Skin of body (tissue), 2 donors: ENCODE data around the gene CD46. TPM values are rescaled to one million over a fixed set of nuclear protein-coding genes. Genes with fewer than 3 reads are reported as not detected.
A peak's percentile ranks its signal among the peaks of the same experiment; 100 is the strongest.

Source experiments
- DNase-seq: peaks from one replicate; lab custom pipeline; 2025; lab: John Stamatoyannopoulos, UW
- total RNA-seq: library from RNA; depleted of rRNA; stranded (reverse); fragments of >200 nt; gene quantifications from one replicate; pipeline ENCODE4 v1.2.3, GENCODE V29; 2014

Gene CD46
- total RNA-seq, 1 donor from 2014 or later, result 139 TPM

- no peak for DNase-seq
Measured at GRCh38 chr1:207827488-207827830, 75.6 kb downstream of the CD46 start.

DNA sequence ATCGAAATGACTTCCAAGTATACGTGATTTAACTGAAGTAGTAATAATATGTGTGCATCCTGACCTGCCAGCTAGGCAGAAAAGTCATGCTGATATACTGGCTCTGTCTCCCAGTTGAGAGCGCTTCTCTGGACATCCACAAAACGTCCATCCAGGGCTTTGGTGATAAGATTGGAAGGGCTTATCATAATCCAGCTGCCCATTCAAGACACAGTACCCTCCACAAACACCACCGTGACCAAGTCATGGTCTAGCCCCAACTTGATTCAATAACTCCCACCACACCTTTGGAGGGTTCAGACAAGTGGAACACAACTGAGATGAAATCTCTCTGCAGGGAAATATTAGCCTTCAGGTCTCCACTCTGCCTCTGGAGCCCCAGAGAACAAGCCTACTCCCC lies 76.2 kb downstream of the CD46 start:
- no peak for DNase-seq

GRCh38 chr1:207828485-207829158 lies 76.8 kb downstream of the CD46 start:
- DNase-seq, result peak; percentile 52

GRCh38 chr1:207829576-207829975 lies 77.7 kb downstream of the CD46 start:
- no peak for DNase-seq

DNA sequence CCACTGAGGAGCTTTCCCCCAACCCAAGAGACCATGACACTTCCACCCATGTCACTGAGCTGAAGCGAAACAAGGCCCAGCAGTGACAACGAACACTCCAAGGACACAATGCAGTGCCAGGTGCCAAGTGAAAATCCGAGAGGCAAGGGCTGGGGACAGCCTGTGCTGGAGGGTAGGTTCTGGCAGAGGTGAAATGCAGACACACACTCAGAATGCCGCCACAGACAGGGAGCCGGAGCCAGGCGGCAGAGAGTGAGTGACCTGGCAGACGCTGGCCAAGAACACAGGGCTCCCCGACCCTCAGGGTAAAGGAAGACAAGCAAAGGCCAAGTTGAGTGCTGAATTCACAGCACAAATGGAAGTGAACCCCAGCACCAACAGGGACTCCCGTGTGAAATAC lies 78.9 kb downstream of the CD46 start:
- no peak for DNase-seq

DNA sequence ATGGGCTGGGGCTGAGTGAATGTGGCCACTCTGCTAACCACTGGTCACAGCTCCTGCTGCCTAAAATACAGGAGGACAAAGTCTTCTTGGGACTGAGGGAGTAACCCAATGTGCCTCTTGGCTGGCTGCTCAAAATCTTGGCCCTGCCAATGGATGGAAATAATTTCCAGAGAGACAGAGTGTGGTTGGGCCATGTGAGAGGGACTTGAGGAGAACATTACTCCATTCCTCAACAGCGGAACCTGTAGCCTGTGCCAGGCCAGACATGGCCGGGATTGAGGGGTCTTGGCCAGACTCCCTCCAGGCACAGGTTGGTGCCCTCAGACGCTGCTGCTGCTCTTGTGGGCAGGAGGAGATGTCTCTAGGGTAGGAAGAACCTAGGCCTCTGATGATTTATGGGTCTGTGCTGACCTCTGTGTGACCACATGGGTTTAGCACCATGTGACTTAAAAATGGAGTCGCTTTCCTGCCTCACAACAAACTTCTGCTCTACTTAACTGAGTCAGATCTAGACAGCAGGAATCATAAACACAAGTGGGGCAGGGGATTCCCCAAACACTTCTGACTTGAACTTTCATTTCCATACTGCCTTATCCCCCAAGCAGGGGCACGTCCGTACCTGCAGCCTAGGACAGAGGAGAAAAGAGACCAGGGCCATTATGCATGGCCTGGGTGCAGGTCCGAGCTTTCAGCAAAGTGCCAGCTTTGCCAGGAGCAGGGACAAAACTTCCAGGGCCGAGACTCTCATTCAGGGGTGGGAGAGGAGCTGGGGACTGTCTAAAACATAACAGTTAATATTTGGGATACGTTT lies 79.9 kb downstream of the CD46 start:
- DNase-seq, result no peak

GRCh38 chr1:207832796-207833195 lies 80.9 kb downstream of the CD46 start:
- DNase-seq, result no peak

DNA sequence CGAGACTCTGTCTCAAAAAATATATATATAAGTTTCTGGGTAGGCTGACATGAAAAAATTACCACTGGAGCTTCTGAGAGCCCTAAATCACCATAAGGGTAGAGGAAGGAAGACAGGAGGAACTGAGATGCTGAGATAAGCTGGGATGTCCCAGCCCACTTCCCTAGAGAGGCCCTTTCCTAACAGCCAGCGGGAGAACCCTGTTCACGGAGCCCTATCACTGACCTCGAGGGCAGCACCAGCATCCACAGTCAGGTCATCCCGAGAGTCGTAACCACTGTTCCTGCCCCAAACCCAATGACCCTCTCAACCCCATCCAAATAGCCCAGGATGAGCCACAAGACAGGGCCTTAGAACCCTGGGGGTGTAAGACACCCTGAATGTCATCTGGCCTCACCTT lies 81.5 kb downstream of the CD46 start:
- DNase-seq, result no peak

DNA sequence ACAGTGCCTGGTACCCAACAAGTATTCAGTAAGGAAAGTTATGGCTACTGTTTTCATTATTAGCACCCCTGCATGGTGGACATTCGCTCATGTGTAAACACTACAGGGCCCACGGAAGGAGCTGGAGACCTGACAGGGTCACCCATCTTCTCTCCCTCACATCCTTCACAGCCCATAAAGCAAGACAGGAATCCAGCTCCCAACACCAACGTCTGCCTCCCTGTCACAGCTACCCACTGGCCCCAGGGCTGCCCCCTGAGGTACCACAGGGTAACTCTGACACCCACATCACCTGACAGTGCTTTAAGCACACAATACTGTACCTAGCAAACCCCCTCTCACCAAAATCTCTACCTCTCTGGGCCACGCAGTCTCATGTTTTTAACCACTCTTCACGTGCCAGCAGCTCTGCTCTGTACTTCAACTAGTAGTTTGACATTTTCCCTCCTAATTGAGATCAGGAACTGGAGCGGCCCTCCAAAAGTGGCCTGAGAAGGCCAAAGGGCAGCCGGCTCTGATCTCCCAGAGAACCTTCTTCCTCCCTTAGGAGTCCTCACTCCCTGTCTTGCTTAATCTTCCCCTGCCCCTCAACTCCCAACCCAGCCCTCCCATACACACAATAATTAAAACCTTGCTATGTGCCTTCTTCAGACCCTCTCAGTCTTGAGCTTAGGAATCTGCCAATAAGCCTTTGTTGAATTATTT lies 82.3 kb downstream of the CD46 start:
- no peak for DNase-seq

- no peak for DNase-seq
Measured at GRCh38 chr1:207835958-207836357, 84.1 kb downstream of the CD46 start.

DNA sequence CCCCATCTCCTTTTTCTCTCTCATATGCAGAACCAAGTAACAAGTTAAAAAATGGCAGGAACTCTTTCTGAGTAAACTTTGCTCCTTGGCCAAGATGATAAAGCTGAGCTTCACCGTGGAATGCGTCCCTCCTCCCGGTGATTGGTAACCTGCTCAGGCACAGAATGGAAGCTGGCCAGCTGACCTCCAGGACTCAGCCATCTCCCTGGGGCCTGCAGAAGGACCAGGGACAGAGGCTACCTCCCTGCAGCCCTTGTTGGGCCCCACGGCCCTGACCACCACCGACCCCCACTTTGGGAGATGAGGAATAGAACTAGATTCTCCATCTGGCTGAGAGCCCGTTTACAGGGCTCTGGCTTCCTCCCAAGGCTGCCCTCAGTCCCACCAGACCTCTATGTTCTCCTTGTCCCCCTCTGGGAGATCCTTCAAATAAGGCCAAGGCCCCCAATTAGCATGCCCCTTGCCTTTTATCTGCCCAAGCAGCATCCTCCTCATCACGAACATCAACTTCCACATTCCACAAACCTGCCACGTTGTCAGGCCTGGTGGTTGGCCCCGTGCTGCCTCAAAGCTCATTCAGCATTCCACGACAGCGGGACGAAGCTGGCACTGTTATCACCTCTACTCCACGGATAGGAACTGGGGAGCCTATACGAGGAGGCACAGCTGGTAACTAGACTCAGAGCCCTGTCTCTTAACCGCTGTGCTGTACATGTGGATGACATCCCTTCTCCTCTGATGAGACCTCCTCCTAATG lies 84.9 kb downstream of the CD46 start:
- no peak for DNase-seq

DNA sequence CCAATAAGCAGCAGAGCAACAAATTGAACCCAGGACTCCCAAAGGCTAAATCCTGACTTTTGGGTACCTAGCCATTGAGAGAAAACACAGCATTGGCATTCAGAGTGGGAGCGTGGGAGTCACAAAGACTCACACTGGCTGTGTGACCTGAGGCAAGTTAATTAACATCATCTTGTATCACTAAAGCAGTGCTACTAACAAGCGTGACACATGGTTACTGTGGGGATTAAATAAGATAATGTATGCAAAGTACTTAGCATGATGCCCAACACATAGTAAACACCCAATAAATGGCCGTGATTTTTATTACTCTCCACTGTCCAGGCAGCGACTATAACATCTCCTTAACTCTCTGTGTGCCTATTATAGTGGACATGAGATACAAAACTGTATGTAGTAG lies 85.8 kb downstream of the CD46 start:
- no peak for DNase-seq

GRCh38 chr1:207838156-207839082 lies 86.6 kb downstream of the CD46 start:
- DNase-seq, result no peak

DNA sequence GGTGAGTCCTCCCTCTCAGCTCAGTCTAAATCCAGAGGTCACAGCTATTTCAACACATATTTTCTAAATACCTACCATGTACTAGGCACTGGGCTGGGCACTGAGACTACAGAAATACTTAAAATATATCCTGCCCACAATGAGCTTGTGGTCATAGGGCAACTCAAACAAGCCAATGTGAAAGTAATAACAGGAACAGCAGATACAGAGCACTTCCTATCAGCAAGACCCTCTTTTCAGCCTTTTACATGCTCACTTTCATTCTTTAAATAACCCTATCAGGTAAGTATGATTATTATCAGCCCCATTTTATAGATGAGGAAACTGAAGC lies 87.2 kb downstream of the CD46 start:
- DNase-seq, result no peak

DNA sequence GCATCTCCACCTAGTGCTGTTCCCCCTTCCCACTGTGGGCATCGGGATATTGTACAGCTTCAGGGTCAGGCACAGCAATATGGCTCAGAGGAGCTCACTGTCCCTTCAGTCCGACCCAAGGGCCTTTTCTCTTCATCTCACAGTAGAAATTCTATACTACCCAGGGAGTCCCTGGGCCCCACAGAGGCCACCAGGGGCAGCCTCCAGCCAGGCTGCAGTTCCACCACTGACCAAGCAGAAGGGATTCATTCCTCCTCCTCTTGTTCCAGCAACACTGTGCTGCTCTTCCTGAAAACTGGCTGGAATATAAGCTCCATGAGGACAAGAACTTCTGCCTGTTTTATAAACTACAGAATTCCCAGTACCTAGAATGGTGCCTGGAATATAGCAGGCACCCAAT lies 88.5 kb downstream of the CD46 start:
- no peak for DNase-seq

DNA sequence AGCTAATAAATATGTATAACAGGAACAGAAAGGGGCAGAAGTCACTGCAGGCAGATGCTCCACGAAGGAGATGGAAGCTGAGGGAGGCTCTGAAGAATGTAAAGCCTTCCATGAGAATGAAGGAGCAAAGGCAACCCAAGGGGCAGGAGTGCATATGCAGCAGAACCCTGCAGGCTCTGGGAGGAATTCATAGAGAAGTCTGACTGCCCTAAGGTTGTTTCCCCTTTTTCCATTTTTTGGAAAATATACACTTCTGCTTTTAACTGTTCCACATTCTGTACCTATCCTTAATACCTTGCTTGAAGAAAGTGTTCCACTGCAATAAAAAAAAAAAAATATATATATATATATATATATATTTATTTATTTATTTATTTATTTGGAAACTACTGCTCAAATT lies 89.4 kb downstream of the CD46 start:
- DNase-seq, result no peak

GRCh38 chr1:207841901-207842300 lies 90.0 kb downstream of the CD46 start:
- DNase-seq, result no peak

GRCh38 chr1:207842506-207842905 lies 90.7 kb downstream of the CD46 start:
- no peak for DNase-seq

GRCh38 chr1:207844371-207844770 lies 92.5 kb downstream of the CD46 start:
- DNase-seq, result no peak
